ENCODE measurements around the gene PIGU. TPM values are rescaled to one million over a fixed set of nuclear protein-coding genes. Genes with fewer than 3 reads are reported as not detected.

Gene PIGU
- total and polyA plus RNA-seq, 2 of the 13 experiments (the other 11 are each of a cell fraction or from before 2014, with no cell fraction given), result 45.5 to 231 TPM

DNA sequence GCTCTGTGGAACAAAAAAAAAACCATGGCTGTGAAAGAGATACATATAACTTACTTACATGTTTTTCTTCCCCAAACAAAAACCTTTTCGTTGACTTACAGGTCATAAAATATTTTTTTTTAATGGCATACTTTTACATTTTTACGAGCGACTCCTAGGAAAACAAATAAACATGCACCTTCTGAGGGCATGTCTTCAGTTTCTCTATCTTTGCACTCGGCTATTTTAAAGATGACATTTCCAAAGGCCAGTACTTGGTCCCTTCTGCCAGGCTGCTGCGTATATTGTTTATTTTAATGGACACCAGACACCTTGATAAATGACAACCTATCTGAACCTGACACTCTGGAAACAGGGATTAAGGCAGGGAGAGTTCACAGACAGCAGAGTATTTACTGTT, 49.4 kb downstream of the PIGU start:
- DNase-seq (ENCODE audit: low spot score) (no peak), FAIRE-seq (no peak), ATAC-seq (no peak)
- H3K27me3 ChIP-seq (ENCODE audit: control insufficient read depth in 1 of 2, insufficient read depth in 2 of 2, low read length in 2 of 2), result no peaks in the 10 kb centered on the region
- in situ Hi-C loops (cut with HindIII; ENCODE audit: extremely low pct_ligation_motif_present, low pct_unique_long_range_greater_than_20kb) (no loop called here), intact Hi-C loops (cut with micrococcal nuclease; ENCODE audit: unreplicated experiment) (no loop called here)
- no peaks in the 10 kb centered on the region for H4K20me1 ChIP-seq (ENCODE audit: insufficient read depth, low read length)
- H3K4me3 ChIP-seq (replicated peaks in 1 of 3; ENCODE audit: insufficient read depth in 1 of 3, low read depth in 2 of 3, low read length in 3 of 3), result no peak overlapping the region
- H3K79me2 ChIP-seq (ENCODE audit: insufficient read depth, low read length), result no peaks in the 10 kb centered on the region
- no peak for TF ChIP-seq KMT2B (CRISPR knock-in tag; IDR thresholded peaks at IDR 0.05)
- TF ChIP-seq, protein P1, sequence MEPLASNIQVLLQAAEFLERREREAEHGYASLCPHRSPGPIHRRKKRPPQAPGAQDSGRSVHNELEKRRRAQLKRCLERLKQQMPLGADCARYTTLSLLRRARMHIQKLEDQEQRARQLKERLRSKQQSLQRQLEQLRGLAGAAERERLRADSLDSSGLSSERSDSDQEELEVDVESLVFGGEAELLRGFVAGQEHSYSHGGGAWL (CRISPR knock-in tag; IDR thresholded peaks at IDR 0.05), result no peak
- TF ChIP-seq, protein P2, sequence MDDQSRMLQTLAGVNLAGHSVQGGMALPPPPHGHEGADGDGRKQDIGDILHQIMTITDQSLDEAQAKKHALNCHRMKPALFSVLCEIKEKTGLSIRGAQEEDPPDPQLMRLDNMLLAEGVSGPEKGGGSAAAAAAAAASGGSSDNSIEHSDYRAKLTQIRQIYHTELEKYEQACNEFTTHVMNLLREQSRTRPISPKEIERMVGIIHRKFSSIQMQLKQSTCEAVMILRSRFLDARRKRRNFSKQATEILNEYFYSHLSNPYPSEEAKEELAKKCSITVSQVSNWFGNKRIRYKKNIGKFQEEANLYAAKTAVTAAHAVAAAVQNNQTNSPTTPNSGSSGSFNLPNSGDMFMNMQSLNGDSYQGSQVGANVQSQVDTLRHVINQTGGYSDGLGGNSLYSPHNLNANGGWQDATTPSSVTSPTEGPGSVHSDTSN (CRISPR knock-in tag; IDR thresholded peaks at IDR 0.05; ENCODE audit: borderline replicate concordance), result peak; percentile 49; the same call in 1 of the 2 replicates
- TF ChIP-seq DR1 (CRISPR knock-in tag; IDR thresholded peaks at IDR 0.05), result no peak
- H3K9ac ChIP-seq (ENCODE audit: insufficient read depth, low read depth, low read length), result no peak overlapping the region
- H3K4me1 ChIP-seq (ENCODE audit: insufficient read depth, low read length), result peaks cover 38% of the 10 kb centered on the region
- POLR2A ChIA-PET, result no interaction called here
- CTCF ChIA-PET (ENCODE audit: low intra/inter-chr PET ratio, low total read pairs), result no interaction called here
- H3K9me3 ChIP-seq (ENCODE audit: low read length), result no peaks in the 10 kb centered on the region
- H3K4me2 ChIP-seq (ENCODE audit: low read depth, low read length), result no peak overlapping the region
- peak overlapping the region; percentile 14 for H3K27ac ChIP-seq (ENCODE audit: extremely low read length, insufficient read depth, low read length)
- H2AFZ ChIP-seq (ENCODE audit: low read length), result no peak overlapping the region
- no TSS peak for BruUV-seq (replicated peaks)
- WGBS (ENCODE audit: low lambda C conversion rate), result 87% methylated on average over 5 of the region's 5 CpGs
- H3K36me3 ChIP-seq (replicated peaks in 1 of 2; ENCODE audit: control insufficient read depth in 1 of 2, insufficient read depth in 2 of 2, low read length in 2 of 2), result peaks cover 6 to 39% of the 10 kb centered on the region in 2 experiments

DNA sequence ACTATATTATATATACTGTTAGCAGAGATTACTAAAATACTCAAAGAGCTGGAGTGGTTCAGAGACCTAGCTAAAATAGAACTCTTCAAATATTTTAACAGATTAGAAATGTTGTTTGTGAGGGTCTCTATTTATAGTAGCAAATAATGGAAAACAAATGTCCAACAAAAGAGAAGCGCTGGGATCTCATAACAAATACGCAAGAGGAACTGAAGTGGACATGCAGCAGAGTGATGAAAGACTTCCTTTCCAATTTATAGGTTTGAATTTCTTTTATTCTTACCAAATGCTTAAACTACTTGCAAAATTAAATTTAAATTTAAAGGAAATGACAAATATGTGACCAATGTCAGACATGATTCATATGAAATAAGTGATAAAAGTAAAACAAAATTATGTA, 49.9 kb downstream of the PIGU start:
- CTCF ChIA-PET (ENCODE audit: low intra/inter-chr PET ratio, low total read pairs), result no interaction called here
- Histone ChIP-seq H3K4me2 (ENCODE audit: low read depth, low read length) (no peak overlapping the region), H4K20me1 (ENCODE audit: insufficient read depth, low read length) (no peaks in the 10 kb centered on the region), H3K27me3 (ENCODE audit: control insufficient read depth in 1 of 2, insufficient read depth in 2 of 2, low read length in 2 of 2) (no peaks in the 10 kb centered on the region), H3K9me3 (ENCODE audit: low read length) (no peaks in the 10 kb centered on the region), H3K36me3 (replicated peaks in 1 of 2; ENCODE audit: control insufficient read depth in 1 of 2, insufficient read depth in 2 of 2, low read length in 2 of 2) (peaks cover 6 to 36% of the 10 kb centered on the region in 2 experiments), H2AFZ (ENCODE audit: low read length) (no peak overlapping the region), H3K79me2 (ENCODE audit: insufficient read depth, low read length) (no peaks in the 10 kb centered on the region), H3K4me3 (replicated peaks in 1 of 3; ENCODE audit: insufficient read depth in 1 of 3, low read depth in 2 of 3, low read length in 3 of 3) (no peak overlapping the region), H3K27ac (ENCODE audit: extremely low read length, insufficient read depth, low read length) (no peak overlapping the region), H3K4me1 (ENCODE audit: insufficient read depth, low read length) (peaks cover 43% of the 10 kb centered on the region), H3K9ac (ENCODE audit: insufficient read depth, low read depth, low read length) (no peak overlapping the region)
- FAIRE-seq, result no peak
- WGBS (ENCODE audit: low lambda C conversion rate), result 94% methylated on average over 2 of the region's 2 CpGs
- no TSS peak for BruUV-seq (replicated peaks)
- no peak for DNase-seq (ENCODE audit: low spot score)
- in situ Hi-C loops (cut with HindIII; ENCODE audit: extremely low pct_ligation_motif_present, low pct_unique_long_range_greater_than_20kb) (no loop called here), intact Hi-C loops (cut with micrococcal nuclease; ENCODE audit: unreplicated experiment) (no loop called here)
- TF ChIP-seq SUZ12 (IDR thresholded peaks at IDR 0.05; ENCODE audit: low read depth, low read length) (no peak), ETV6 (CRISPR knock-in tag; conservative IDR thresholded peaks at IDR 0.05) (no peak), NCOA2 (CRISPR knock-in tag; IDR thresholded peaks at IDR 0.05) (no peak), ELF4 (CRISPR knock-in tag; IDR thresholded peaks at IDR 0.05; ENCODE audit: borderline replicate concordance) (no peak), ZNF547 (CRISPR knock-in tag; IDR thresholded peaks at IDR 0.05) (no peak), YEATS2 (CRISPR knock-in tag; IDR thresholded peaks at IDR 0.05; ENCODE audit: borderline replicate concordance) (no peak), ZNF567 (CRISPR knock-in tag; IDR thresholded peaks at IDR 0.05; ENCODE audit: borderline replicate concordance) (no peak), NR3C1 (CRISPR knock-in tag; IDR thresholded peaks at IDR 0.05) (no peak), SSRP1 (CRISPR knock-in tag; IDR thresholded peaks at IDR 0.05) (no peak), ZNF614 (CRISPR knock-in tag; IDR thresholded peaks at IDR 0.05; ENCODE audit: borderline replicate concordance) (no peak), ZNF34 (CRISPR knock-in tag; IDR thresholded peaks at IDR 0.05; ENCODE audit: borderline replicate concordance) (no peak), ZNF773 (CRISPR knock-in tag; IDR thresholded peaks at IDR 0.05; ENCODE audit: borderline replicate concordance) (no peak), ZNF883 (CRISPR knock-in tag; IDR thresholded peaks at IDR 0.05; ENCODE audit: not compliant biosample characterization) (no peak), HCFC1 (IDR thresholded peaks at IDR 0.05; ENCODE audit: low read depth, low read length) (no peak), ZFP36 (IDR thresholded peaks at IDR 0.05; ENCODE audit: borderline replicate concordance, low read depth, low read length, partially characterized antibody) (no peak), ZNF350 (CRISPR knock-in tag; IDR thresholded peaks at IDR 0.05; ENCODE audit: borderline replicate concordance, low read depth) (no peak)
- no peak for ATAC-seq
- POLR2A ChIA-PET, result no interaction called here
